CD4-positive, alpha-beta T cell treated with Interferon alpha-2 for 1 hour (primary cell): Measurements from ENCODE around the gene RADIL.
A peak's percentile ranks its signal among the peaks of the same experiment; 100 is the strongest.

ENCODE experiments used
- DNase-seq, 2 donors: peaks; one replicate each; pipeline ENCODE4 v3.0.0-alpha.2; 2020 to 2022

Gene RADIL

DNA sequence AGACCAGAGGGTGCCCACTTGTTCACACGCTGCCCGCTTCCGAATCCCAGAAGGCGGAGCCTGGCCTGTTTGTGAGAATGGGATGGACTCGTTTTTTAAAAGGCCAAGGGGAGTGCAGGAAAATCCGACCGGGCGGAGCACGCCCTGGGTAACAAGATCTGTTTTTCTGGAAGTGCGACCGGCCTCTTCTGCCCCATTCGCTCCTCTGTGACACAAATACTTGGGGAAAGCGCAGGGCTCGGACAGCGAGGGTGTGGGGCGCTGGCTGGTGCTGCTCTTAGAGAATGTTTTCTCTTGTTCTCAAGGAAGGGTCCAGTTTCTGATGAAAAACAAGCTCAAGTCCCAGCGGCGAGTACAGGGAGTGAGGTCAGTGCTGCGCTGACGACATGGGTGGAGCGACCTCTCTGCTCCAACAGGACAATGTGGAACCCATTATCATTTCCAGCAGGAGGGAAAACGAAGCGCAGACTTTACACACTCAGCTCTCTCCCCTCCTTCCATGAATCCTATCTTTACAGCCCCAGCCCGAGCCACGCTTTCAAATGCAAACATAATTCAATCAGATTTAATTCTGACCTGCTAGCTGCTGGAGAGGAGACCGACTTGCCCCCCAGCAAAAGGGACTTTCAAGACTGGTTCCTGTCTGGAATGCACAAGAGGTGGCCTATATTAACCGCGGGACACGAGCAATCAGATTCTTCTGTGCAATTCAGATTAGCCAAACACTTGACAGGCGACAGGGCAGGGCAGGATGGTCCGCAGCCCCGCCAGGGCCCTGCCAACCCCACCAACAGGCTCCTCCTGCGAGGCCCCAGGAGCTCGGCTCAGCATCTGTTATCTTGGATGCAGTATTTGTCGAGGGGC lies 1.1 kb downstream of the RADIL start:
- no peak for DNase-seq

DNA sequence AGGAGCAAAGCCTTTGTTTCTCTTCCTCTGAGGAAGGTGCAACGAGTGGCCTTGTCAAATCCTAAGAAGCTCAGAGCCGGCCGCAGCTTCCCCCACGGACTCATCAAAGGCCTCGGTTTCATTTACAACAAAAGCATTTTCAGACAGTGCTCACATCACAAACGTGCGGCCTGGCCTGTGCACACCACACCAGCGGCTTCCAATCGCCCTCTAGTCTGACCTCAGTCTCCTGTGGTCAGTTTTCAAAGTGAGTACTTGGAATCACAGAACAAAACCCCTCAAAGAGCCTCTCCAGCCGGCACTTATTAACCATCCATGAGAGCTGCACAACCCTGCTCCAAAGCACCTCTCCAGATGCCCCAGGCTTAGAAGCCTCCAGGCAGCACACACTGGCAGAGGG lies 3.3 kb downstream of the RADIL start:
- no peak for DNase-seq

GRCh38 chr7:4879396-4880081 lies 4.0 kb downstream of the RADIL start:
- DNase-seq: no peak

DNA sequence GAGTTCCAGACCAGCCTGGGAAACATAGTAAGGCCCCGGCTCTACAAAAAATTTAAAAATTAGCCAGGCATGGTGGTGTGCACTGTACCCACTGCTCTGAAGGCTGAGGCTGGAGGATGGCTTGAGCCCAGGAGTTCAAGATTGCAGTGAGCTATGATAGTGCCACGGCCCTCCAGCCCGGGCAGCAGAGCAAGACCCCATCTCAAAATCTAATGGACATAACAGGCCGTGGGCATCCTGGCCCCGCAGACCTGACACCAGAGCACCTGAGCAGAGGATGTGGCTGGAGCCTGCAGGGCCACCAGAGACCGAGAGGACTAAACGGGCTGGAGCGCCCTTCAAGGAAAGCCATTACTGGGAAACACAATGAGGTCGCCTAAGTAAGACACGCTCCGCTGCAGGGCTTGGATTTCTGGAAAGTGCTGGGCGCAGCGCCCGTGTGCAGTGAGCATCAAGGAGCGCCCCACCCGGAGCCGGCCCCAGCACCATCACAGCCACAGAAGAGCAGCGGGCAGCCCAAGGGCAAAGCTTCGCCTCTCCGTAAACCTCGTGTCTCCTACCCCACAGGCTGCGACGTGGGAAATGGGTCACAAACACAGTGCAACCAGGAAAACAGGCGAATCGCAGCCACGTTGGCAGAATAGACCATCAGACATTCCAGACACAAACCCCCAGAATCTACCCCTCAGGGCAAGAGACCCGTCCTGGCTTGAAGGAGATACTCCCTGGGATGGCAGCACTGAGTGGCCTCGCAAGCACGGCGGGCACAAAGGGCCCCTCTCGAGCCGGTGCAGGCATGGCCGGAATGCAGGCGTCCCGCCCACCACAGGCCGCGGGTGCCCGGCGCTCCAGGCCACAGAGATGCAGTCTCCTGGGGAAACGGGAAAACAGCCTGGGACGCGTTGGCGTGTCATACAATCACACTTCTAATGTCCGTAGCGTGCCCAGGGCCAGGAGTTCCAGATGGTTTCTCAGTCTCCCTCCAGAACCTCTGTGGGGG lies 4.9 kb downstream of the RADIL start:
- no peak for DNase-seq

DNA sequence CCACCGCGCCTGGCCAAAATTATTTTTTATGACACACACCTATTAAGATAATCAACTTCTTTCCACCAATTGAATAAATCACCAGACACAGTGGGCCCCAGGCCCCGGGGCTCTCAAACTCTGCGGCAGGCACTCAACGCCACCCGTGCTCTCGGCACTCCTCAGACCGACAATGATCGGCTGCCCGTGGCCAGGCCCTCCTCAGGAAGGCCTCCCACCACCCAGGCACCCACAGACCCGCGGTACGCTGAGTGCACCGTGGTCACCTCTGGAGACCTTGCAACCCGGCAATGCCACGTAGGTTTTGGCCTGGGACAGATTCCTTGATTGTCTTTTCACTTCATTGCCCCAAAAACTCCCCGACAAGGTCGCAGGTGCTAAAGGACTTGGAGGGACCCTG lies 6.9 kb downstream of the RADIL start:
- DNase-seq: no peak

GRCh38 chr7:4875391-4875790 lies 8.1 kb downstream of the RADIL start:
- no peak for DNase-seq

- DNase-seq: no peak
These were observed 10.2 kb downstream of the RADIL start for GRCh38 chr7:4873071-4873944.

DNA sequence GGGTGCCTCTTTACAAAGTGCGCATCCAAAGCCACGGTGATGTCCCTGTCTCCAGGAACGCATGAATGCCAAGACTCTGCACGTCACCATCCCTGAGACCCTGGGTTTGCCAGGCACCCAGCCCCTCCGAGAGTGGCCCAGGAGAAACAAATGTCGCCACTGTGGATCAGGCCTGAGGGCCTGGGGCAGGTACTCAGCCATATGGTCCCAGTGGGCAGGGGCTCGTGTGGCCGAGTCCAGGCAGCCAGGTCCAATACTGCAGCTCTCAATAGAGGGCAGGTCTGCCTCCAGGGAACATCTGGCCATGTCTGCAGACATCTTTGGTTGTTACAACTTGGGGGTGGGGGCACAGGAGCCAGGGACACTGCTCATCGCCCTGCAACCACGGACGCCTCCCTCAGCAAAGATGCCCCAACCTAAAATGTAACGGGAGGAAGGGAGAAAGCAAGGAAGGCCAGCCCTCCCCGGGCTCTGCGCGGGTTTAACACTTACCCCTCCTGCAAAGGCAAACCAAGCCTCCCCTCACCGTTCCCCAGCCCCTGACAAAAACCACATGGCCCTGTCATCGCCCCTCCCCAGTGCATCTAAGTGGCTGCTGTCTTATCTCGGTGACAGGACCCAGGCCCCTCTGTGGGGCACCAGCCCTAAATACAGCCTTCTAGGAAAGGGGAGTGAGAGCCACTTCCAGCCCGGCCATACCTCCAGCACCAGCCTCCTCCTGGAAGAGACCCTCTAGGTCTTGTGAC lies 11.4 kb downstream of the RADIL start:
- no peak for DNase-seq

DNA sequence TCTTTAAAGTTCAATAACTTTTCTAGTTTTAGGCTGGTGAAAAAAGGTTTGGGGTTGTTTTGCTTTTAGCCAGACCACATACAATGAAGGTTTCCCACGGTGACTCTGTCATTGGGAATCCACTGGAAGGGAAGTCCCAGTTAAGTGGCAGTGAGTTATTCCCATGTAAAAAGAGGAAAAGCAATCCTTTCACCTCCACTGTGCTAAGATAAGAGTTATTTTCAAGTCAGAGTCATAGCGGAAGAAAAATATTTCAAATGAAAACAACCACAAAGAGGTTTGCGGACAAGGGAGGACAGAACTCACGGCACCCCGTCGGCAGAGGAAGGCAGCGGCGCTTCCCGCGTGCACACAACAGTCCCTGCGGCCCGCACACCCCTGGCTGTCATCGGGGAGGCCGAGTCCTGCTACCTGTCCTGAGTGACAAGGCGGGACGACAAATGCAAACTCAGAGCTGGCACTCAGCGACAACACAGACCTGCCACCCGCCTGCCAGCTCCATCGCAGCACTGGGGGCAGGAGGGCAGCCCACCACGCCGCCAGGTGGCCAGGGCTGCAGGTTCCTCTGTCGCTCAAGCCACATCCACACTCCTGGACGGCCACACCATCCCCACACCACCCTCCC lies 12.3 kb downstream of the RADIL start:
- no peak for DNase-seq

DNA sequence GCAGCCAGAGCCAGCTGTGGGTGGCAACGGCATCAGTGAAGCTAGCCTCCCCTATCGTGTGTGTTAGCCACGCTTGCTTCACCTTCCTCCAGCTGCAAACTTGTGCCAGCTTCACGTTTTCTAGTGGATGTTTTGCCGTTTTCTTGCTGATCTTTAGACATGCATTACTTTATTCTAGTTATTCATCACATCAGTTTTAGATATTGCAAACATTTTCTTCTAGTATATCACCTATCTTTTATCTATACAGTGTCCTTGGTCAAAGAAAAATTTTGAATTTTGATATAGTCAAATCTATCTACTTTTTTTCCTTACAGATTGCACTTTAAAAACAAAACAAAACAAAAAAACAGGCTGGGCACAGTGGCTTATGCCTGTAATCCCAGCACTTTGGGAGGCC lies 15.0 kb downstream of the RADIL start:
- DNase-seq: no peak

GRCh38 chr7:4866528-4867496 lies 16.7 kb downstream of the RADIL start:
- DNase-seq: no peak

DNA sequence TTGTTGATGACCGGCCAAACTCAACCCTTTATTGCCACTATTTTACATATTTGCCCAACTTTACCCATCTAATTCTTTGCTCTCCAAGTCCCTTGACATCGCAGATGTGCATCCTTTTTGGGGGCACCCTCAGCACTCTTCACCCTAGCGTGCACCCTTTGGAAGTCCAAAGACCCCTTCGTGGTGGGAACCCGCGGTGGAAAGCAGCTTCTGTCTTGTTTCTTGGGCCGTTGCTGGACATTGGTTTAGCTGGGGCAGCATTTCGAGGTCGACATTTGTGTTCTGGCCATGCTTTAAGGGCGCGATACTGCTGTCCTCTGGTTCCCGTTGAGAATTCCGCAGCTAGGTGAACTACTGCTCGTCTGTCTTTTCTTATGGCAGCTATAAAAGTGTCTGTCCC lies 21.4 kb downstream of the RADIL start:
- no peak for DNase-seq

- peak in 1 of 2 donors; percentile 24 for DNase-seq
These were observed 21.8 kb downstream of the RADIL start, which contains the start of gene PAPOLB for GRCh38 chr7:4861673-4862072. Gene PAPOLB, minus strand, starts transcription at chr7:4862030. Its CDS starts 220 bp downstream, at chr7:4861810.

DNA sequence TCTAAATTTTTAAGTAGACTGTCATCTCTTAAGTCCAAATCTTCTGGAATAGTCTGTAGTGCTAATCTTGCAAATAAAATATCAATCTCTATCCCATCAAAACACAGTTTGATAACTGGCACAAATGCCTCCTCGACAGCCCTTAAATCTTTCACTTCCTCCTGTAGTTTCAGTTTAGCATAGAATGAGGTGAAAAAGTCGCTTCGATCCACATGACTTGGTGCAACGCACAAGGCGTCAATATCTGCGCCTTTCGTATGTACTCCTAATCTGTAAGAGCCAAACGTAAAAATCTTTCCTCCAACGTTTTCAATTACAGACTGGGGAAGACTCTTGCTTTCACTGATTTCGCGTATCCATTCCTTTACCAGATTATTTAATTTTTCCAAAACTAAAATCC lies 22.3 kb downstream of the RADIL start:
- no peak for DNase-seq

GRCh38 chr7:4857189-4857588 lies 26.3 kb downstream of the RADIL start:
- DNase-seq: no peak

DNA sequence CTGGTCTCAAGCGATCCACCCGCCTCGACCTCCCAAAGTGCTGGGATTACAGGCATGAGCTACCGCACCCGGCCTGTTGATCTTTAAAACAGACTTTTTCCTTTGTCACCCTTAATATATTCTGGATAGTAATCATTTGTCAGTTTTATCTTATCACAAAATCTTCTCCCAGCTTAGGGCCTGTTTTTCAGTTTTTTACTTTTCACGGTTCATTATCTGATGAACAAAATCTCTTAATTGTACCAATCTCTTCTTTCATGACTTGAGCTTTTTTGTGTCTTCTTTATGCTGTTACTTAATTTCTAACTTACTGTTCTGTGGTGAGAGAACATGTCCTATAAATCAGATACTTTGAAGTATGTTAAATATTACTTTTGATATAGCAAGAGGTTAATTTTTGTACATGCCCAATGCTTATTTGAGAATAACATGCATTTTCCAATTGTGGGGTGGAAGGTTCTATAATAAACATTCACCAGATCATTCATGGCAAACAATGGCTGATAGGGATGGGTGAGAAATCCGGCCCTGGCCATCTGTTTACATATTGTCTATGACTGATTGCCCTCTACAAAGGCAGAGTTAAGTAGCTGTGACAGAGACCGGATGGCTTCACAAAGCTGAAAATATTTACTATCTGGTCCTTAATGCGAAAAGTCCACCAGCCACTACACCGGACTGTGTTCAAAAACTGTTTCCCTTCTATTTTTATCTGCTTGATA lies 27.0 kb downstream of the RADIL start:
- no peak for DNase-seq

DNA sequence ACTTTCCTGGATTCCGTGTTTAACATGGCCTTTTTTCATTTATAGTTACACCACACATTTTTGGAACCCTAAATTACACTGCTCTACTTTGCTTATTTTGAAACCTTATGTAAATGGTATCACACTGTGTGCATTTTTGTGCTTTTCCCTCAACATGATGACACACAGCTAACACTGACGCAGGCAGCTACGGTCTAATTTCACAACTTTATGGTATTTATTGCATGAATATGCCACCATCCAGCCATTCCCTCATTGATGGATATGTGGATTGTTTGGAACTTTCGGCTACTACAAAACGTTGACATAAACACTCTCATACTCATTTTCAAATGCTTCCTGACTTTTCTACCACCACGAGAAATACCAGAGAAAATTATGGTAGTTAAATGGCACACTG lies 28.6 kb downstream of the RADIL start:
- no peak for DNase-seq
